GM10847 (cell line): ENCODE data around the gene AGAP1.

Experiments used
- POLR2A ChIP-seq: IDR thresholded peaks from 2 replicates; pipeline ENCODE4 v1.6.1; 2011; ENCODE audit not compliant: insufficient read length; ENCODE audit errors: extremely low read depth

The AGAP1 gene

GRCh38 chr2:235709969-235710879 is 216.4 kb downstream of the AGAP1 start:
- TF ChIP-seq POLR2A, result no peak

DNA sequence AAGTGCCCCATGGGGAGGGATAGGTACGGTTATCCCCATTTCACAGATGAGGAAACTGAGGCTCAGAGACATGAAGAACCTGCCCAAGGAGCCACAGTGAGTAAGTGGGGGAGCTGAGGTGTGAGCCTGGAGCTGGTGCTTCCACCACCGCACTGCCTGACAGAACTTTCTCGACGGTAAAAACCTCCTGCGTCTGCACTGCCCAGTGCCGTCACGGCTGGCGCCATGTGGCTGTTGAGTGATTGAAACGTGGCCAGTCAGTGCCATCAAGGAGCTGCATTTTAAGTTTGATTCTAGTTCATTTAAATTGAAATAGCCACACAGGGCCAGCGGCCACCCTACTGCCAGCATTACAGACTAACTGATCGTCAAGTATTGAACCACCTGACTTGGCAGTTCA is 217.1 kb downstream of the AGAP1 start:
- TF ChIP-seq POLR2A, result no peak

- no peak for TF ChIP-seq POLR2A
Observed at GRCh38 chr2:235711527-235711926, 217.7 kb downstream of the AGAP1 start.

- no peak for TF ChIP-seq POLR2A
Observed at GRCh38 chr2:235712176-235712575, 218.3 kb downstream of the AGAP1 start.

DNA sequence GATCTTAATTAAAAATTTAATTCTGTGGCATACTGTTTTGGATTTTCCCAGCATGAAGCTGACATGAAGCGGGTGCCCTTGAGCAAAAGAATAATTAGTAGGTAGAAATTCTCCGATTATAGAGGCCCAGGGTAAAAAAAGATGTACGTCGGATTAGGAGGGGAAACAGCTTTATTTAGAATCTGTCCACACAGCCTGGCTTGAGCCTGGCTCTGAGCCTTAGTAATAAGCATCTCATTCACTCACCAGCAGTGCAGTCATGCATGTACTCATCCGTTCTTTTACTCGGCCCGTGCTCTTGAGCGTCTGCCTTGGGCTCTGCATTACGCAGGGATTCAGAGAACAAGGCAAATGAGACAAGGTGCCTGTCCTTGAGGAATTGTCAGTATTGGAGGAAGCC is 219.3 kb downstream of the AGAP1 start:
- TF ChIP-seq POLR2A, result no peak

GRCh38 chr2:235715601-235716000 is 221.8 kb downstream of the AGAP1 start:
- TF ChIP-seq POLR2A, result no peak

- no peak for TF ChIP-seq POLR2A
Observed at GRCh38 chr2:235716875-235717496, 223.1 kb downstream of the AGAP1 start.

DNA sequence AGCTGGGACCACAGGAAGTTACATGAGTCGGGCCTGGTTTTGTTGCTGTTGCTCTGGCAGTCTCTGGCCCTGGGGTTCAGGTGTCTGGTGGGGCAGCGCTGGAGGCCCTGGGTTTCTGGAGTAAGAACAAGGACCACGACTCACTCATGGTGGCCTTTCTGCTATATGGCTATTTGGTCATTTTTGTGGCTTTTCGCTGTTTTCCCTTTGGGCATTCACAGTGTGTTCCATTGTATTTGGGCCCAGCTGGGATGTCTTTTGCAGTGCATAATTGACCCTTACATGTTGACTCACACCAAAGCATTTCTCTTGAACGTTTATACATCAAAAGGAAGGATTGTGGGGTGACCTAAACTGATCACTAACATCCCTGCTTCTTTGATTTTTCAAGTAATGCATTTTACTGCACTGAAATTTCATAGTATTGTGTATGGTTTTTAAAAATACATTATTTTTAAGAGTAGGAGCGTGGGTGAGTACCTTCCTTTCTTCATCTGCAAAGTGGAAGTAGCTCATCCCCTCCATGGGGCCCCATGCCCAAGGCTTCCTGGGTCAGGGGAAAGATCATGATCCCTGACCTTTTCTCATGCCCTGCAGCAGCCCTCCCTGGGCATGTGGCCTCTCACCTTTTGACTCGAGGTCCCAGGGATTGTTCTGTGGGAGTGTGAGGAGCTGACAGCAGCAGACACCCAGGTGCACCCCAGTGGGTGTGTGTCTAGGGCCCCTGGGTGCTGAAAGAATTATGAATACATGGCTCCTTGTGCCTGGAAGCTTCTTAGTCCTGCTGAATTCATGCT is 225.5 kb downstream of the AGAP1 start:
- no peak for TF ChIP-seq POLR2A

GRCh38 chr2:235721625-235722024 is 227.8 kb downstream of the AGAP1 start:
- TF ChIP-seq POLR2A, result no peak

- TF ChIP-seq POLR2A, result no peak
Observed at GRCh38 chr2:235722869-235723268, 229.0 kb downstream of the AGAP1 start.

DNA sequence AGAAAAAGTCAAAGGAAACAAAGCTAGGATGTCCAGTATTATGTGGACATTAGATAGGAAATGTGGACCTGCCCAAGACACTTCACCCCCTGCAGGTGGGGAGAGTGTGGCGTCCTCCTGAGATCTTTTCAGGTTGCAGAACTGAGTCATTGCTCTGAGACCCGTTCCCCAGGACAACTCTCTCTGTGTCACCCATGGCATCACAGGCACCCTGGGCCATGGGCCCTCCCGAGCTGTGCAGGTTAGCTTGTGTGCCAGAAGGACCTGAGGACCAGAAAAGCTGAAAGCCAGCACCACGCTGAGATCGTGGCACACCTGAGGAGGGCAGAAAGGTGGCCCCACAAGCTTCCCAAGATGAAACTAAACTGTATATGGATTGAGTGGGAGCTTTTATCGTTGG is 229.5 kb downstream of the AGAP1 start:
- TF ChIP-seq POLR2A, result no peak

- TF ChIP-seq POLR2A, result no peak
Observed at GRCh38 chr2:235723811-235724465, 230.1 kb downstream of the AGAP1 start.

GRCh38 chr2:235725016-235725489 is 231.2 kb downstream of the AGAP1 start:
- TF ChIP-seq POLR2A, result no peak

- no peak for TF ChIP-seq POLR2A
Observed at GRCh38 chr2:235725841-235726240, 232.0 kb downstream of the AGAP1 start.

DNA sequence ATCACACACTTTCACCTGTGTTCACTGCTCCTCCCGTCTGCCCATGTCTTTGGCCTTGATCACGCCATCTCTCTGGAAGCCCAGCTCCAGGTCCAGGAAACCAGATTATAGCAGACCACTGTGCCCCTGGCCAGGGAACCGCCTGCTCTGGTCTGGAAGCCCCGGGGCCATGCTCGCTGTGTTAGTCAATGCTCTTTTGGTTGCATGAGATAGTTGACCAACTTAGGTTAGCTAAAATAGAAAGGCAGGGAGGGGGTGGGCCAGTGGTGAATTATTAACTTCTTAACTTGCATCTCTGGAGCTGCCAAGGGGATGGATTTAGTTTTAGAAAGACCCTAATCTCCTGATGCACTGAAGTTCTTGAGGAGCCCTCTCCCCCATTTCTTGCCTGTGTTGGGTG is 232.7 kb downstream of the AGAP1 start:
- no peak for TF ChIP-seq POLR2A
